ENCODE measurements around the gene ANTXR1.
"Not testable (repeated sequence)": the region's sequence is repeated elsewhere in the genome, so short reads cannot be mapped to it uniquely, and the experiment has no call there.

Gene ANTXR1

GRCh38 chr2:69224512-69224837, 211.5 kb downstream of the ANTXR1 start:
- TF ChIP-seq CTCF (conservative IDR thresholded peaks at IDR 0.05) (no peak), ZFX (IDR thresholded peaks at IDR 0.05) (no peak)
- H3K27ac ChIP-seq, result no peak overlapping the region

- H3K27ac ChIP-seq, result no peak overlapping the region
- TF ChIP-seq CTCF (conservative IDR thresholded peaks at IDR 0.05), result no peak
- no peak for TF ChIP-seq ZFX (IDR thresholded peaks at IDR 0.05)
These were observed 213.0 kb downstream of the ANTXR1 start for GRCh38 chr2:69225933-69226332.

DNA sequence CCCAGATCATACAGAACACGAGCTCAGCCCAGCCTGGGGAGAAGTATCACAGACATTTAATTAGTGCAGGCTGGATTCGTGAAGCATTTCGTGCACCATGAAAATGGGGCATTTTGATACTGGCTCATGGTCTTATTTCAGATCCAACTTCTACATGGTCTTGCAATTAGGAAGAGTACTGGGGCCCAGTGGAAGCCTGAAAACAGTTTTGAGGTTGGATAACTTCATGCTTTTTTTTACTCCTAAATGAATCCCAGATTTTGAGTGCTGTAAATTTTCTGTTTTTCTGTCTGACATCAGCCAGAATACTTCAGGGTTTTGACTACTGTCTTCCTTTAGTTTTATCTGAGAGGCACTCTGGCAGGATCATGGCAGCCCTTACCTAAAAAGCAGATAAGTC, 213.9 kb downstream of the ANTXR1 start:
- no peak overlapping the region for H3K27ac ChIP-seq
- TF ChIP-seq CTCF (conservative IDR thresholded peaks at IDR 0.05) (no peak), ZFX (IDR thresholded peaks at IDR 0.05) (no peak)

DNA sequence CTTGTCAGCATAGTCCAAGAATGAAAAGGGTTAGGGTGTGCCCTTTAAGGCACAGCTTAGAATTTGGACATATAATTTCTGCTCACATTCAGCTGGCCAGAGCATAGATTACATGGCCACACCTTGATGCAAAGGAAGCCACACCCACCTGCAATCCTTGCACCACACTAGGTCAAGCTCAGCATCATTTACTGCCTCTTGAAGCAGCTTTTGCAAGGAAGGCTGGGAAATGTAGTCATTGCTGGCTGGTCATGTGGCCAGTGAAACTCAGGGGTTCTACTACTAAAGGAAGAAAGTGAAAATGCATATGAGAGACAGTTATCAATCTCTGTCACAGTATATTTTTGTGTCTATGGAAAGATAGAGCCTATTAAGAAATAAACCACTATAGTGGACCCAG, 214.7 kb downstream of the ANTXR1 start:
- TF ChIP-seq CTCF (conservative IDR thresholded peaks at IDR 0.05) (no peak), ZFX (IDR thresholded peaks at IDR 0.05) (no peak)
- H3K27ac ChIP-seq, result no peak overlapping the region

DNA sequence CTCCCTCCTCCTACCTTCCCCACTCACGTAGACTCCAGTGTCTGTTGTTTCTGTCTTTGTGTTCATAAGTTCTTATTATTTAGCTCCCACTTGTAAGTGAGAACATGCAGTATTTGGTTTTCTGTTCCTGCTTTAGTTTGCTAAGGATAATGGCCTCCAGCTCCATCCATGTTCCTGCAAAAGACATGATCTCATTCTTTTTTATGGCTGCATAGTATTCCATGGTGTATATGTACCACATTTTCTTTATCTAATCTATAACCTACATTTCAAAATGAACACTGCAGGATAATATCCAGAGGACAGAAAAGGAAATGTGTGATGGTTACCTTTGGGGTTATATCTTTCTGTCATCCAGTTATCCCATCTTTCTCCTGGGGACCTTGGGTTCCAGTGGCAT, 218.0 kb downstream of the ANTXR1 start:
- H3K27ac ChIP-seq, result not testable (repeated sequence)

GRCh38 chr2:69231612-69232277, 218.8 kb downstream of the ANTXR1 start:
- H3K27ac ChIP-seq, result no peak overlapping the region
- TF ChIP-seq CTCF (conservative IDR thresholded peaks at IDR 0.05) (no peak), ZFX (IDR thresholded peaks at IDR 0.05) (no peak)

DNA sequence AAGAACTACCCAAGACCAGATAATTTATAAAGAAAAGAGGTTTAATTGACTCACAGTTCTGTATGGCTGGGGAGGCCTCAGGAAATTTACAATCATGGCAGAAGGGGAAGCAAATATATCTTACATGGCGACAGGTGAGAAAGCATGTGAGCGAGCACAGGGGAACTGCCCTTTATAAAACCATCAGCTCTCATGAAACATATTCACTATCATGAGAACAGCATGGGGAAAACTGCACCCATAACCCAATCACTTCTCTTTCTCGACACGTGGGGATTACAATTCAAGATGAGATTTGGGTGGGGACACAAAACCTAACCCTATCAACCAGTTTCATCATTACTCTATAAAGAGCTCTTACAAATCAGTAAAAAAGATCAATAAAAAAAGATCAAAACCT, 222.9 kb downstream of the ANTXR1 start:
- not testable (repeated sequence) for H3K27ac ChIP-seq

- TF ChIP-seq ZFX (IDR thresholded peaks at IDR 0.05) (no peak), CTCF (conservative IDR thresholded peaks at IDR 0.05) (no peak)
These were observed 224.2 kb downstream of the ANTXR1 start for GRCh38 chr2:69237070-69237670.

More at GRCh38 chr2:69237070-69237670, 224.2 kb downstream of the ANTXR1 start:
- H3K27ac ChIP-seq, result no peak overlapping the region

All from C4-2B (cell line).